Astrocyte (in vitro differentiated cells and primary cell): ENCODE measurements around the gene GCDH.

Source experiments
- EZH2 ChIP-seq: IDR thresholded peaks from 2 replicates; pipeline ENCODE4 v1.6.1; 2012; ENCODE audit warnings: mild to moderate bottlenecking, low read length, inconsistent platforms; ENCODE audit not compliant: insufficient read depth
- TF ChIP-seq, protein P1 (sequence below): IDR thresholded peaks from 2 replicates; pipeline ENCODE4 v1.5.1; 2011; ENCODE audit warnings: low read depth, mild to moderate bottlenecking, inconsistent platforms, low read length, moderate library complexity; ENCODE audit not compliant: insufficient read depth

DNA sequence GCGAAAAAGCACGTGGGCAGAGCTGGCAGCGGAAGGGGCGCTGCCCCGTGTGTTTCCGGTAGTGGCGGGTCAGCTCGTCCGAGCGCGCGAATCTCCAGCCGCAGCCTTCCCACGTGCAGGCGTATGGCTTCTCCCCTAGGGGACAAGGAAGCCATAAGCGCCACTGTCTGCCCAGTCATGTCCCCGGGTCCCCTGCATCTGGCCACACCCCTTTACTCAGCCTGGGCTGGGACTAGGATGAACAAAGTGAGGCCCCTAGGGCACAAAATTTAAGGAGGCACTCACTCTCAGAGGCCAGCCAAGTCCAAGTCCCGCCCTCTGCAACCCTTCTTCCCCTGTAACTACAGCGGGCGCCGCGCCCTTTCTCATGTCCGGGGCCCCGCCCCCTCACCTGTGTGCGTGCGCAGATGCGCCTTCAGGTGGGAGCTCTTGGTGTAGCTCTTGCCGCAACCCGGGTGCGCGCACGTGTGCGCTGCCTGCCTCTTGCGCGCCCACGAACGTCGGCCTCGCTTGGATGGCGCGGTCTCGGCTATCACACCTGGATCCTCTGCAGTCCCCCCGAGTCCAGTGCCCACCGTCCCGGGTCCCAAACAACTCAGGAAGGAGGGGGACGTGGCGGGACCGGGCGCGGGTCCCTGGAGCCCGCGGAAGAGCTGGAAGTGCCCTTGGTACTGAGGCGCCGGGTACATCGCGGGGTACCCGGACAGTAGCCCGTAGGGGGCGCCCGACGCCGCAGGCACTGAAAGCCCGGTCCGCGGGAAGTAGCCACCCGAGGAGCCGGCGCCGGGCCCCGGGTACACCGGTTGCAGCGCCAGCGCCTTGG, 5.8 kb upstream of the GCDH start:
- TF ChIP-seq, protein P1, sequence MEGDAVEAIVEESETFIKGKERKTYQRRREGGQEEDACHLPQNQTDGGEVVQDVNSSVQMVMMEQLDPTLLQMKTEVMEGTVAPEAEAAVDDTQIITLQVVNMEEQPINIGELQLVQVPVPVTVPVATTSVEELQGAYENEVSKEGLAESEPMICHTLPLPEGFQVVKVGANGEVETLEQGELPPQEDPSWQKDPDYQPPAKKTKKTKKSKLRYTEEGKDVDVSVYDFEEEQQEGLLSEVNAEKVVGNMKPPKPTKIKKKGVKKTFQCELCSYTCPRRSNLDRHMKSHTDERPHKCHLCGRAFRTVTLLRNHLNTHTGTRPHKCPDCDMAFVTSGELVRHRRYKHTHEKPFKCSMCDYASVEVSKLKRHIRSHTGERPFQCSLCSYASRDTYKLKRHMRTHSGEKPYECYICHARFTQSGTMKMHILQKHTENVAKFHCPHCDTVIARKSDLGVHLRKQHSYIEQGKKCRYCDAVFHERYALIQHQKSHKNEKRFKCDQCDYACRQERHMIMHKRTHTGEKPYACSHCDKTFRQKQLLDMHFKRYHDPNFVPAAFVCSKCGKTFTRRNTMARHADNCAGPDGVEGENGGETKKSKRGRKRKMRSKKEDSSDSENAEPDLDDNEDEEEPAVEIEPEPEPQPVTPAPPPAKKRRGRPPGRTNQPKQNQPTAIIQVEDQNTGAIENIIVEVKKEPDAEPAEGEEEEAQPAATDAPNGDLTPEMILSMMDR: no peak
- no peak for TF ChIP-seq EZH2
